Measurements from ENCODE around the gene MYBPC1. TPM values are rescaled to one million over a fixed set of nuclear protein-coding genes. Genes with fewer than 3 reads are reported as not detected.
A peak's percentile ranks its signal among the peaks of the same experiment; 100 is the strongest.

MYBPC1 gene
- total and polyA plus RNA-seq, 2 of the 4 experiments (the other 2 are of a cell fraction) = not detected

GRCh38 chr12:101570047-101570446, 24.7 kb upstream of the MYBPC1 start:
- Histone ChIP-seq H2BK5ac (ENCODE audit: low read depth, low read length, poor library complexity, severe bottlenecking) (no peak overlapping the region), H3K14ac (replicated peaks; ENCODE audit: low read depth, low read length) (no peak overlapping the region), H2AK5ac (ENCODE audit: low read depth, low read length) (no peak overlapping the region), H4K20me1 (ENCODE audit: insufficient read depth, low read length) (no peaks in the 10 kb centered on the region), H3K36me3 (ENCODE audit: control insufficient read depth, insufficient read depth, low read length) (no peaks in the 10 kb centered on the region), H2BK15ac (ENCODE audit: low read depth, low read length) (no peak overlapping the region), H2BK120ac (ENCODE audit: low read depth, low read length) (no peak overlapping the region), H3K4me2 (ENCODE audit: low read depth, low read length) (no peak overlapping the region; the same call in 1 of the 2 replicates), H3K79me1 (ENCODE audit: low read depth in 1 of 2, low read length in 2 of 2) (no peaks in the 10 kb centered on the region), H3K9me1 (ENCODE audit: insufficient read depth, low read length) (no peaks in the 10 kb centered on the region), H4K91ac (ENCODE audit: insufficient read depth, low read depth, low read length) (no peak overlapping the region), H2AK9ac (replicated peaks; ENCODE audit: low read depth, low read length, poor library complexity) (no peak overlapping the region), H2BK20ac (ENCODE audit: low read depth, low read length) (no peak overlapping the region), H4K8ac (ENCODE audit: low read depth in 2 of 2, low read length in 2 of 2) (no peak overlapping the region), H3K9ac (ENCODE audit: low read depth, low read length) (no peak overlapping the region), H3K56ac (ENCODE audit: extremely low read depth, insufficient read depth, low read length) (no peak overlapping the region), H3K18ac (ENCODE audit: low read depth, low read length) (no peak overlapping the region), H3K9me3 (ENCODE audit: control insufficient read depth, insufficient read depth, low read length) (no peaks in the 10 kb centered on the region), H3K27me3 (ENCODE audit: control insufficient read depth, insufficient read depth, low read length) (no peaks in the 10 kb centered on the region; the same call in 1 of the 2 replicates), H4K5ac (ENCODE audit: low read depth, low read length) (no peak overlapping the region), H3K4me1 (ENCODE audit: control insufficient read depth, insufficient read depth, low read length) (no peaks in the 10 kb centered on the region), H3K23ac (ENCODE audit: low read depth, low read length) (no peak overlapping the region), H2AFZ (replicated peaks; ENCODE audit: low read length, poor library complexity) (no peak overlapping the region), H3K4ac (ENCODE audit: low read depth, low read length) (no peak overlapping the region), H3K4me3 (ENCODE audit: insufficient read depth, low read depth, low read length) (no peak overlapping the region), H3K27ac (ENCODE audit: insufficient read depth, low read length) (no peak overlapping the region)
- no CpG with 5 or more reads among the region's 2 CpGs for WGBS, 2 experiments (ENCODE audit: extremely low coverage in 2 of 2, insufficient read length in 1 of 2)
- ATAC-seq (ENCODE audit: low read depth) = peak; percentile 94
- ChIA-PET POLR2A (ENCODE audit: unreplicated experiment) (no interaction called here), CTCF (no interaction called here)
- in situ Hi-C loops (cut with MboI; ENCODE audit: low sequenced_read_pairs) (no loop called here), intact Hi-C loops (cut with micrococcal nuclease) (loop anchor here (2.0 to 5.0 kb wide), 2 partner anchors 78 to 189 kb away; no protein-coding TSS in a partner anchor), dilution Hi-C loops (cut with HindIII; ENCODE audit: low sequenced_read_pairs, unreplicated experiment) (no loop called here)
- DNase-seq = peak; percentile 63
- BruUV-seq (replicated peaks) = no TSS peak
- TF ChIP-seq, protein P1, sequence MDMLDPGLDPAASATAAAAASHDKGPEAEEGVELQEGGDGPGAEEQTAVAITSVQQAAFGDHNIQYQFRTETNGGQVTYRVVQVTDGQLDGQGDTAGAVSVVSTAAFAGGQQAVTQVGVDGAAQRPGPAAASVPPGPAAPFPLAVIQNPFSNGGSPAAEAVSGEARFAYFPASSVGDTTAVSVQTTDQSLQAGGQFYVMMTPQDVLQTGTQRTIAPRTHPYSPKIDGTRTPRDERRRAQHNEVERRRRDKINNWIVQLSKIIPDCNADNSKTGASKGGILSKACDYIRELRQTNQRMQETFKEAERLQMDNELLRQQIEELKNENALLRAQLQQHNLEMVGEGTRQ (IDR thresholded peaks at IDR 0.05; ENCODE audit: low read depth, low read length) = no peak
- TF ChIP-seq MXI1 (IDR thresholded peaks at IDR 0.05; ENCODE audit: borderline replicate concordance, low read depth, low read length) = no peak
- no peak for TF ChIP-seq MAFK (IDR thresholded peaks at IDR 0.05; ENCODE audit: low read depth, low read length)
- TF ChIP-seq CTCF (conservative IDR thresholded peaks at IDR 0.05; ENCODE audit: low read depth, low read length) = peak; percentile 39
- no peak for TF ChIP-seq CEBPB (IDR thresholded peaks at IDR 0.05; ENCODE audit: low read depth, low read length)
- TF ChIP-seq RAD21 (IDR thresholded peaks at IDR 0.05; ENCODE audit: low read length) = 0 out of 2 replicates have a peak, but pooled peaks have one; percentile 12
- no peak for TF ChIP-seq POLR2A (IDR thresholded peaks at IDR 0.05; ENCODE audit: low read depth, low read length)

Data from IMR-90 (cell line).